Measurements from ENCODE around the gene RNF121.

- TF ChIP-seq CTCF (conservative IDR thresholded peaks at IDR 0.05) (no peak), ZFX (IDR thresholded peaks at IDR 0.05) (no peak)
These were observed 8.0 kb downstream of the RNF121 start for GRCh38 chr11:71936825-71937224.

Measured in C4-2B (cell line).